IMR-90 (cell line): ENCODE measurements around the gene ABHD15. TPM values are rescaled to one million over a fixed set of nuclear protein-coding genes. Genes with fewer than 3 reads are reported as not detected.

Experiments
- ATAC-seq: fragments of 200-7000 bp; cut with Tn5 transposase; 2 replicates; pipeline ENCODE4 v1.9.1; 2020; ENCODE audit warnings: low read depth, mild to moderate bottlenecking, moderate library complexity
- BruUV-seq: library from RNA; stranded (reverse); fragments of 400-500 nt; replicated peaks from 2 replicates; lab custom pipeline; 2021; lab: Mats Ljungman, UMichigan
- CTCF ChIA-PET: fragments of 300-600 bp; formaldehyde crosslinking; extraction: SDS; loops from one replicate; lab custom pipeline; 2021; ENCODE audit warnings: antibody characterized with exemption; lab: Yijun Ruan, JAX
- POLR2A ChIA-PET: fragments of 300-600 bp; sonication (Branson Sonifier 250); formaldehyde crosslinking; loops from one replicate; lab custom pipeline; 2022; ENCODE audit warnings: antibody characterized with exemption; ENCODE audit not compliant: unreplicated experiment; lab: Charles Lee
- DNase-seq: peaks from one replicate; pipeline ENCODE4 v3.0.0; 2013
- H2AFZ ChIP-seq: replicated peaks from 2 replicates; pipeline ENCODE3; 2013; ENCODE audit warnings: low read length, mild to moderate bottlenecking; ENCODE audit not compliant: poor library complexity
- H2AK5ac ChIP-seq: 2 replicates; pipeline ENCODE4 v1.6.1; 2013; ENCODE audit warnings: low read depth, low read length, inconsistent platforms
- H2AK9ac ChIP-seq: replicated peaks from 2 replicates; pipeline ENCODE3; 2013; ENCODE audit warnings: mild to moderate bottlenecking, low read depth, low read length, moderate library complexity; ENCODE audit not compliant: poor library complexity
- H2BK120ac ChIP-seq: 2 replicates; pipeline ENCODE4 v1.6.1; 2013; ENCODE audit warnings: low read depth, low read length, inconsistent platforms
- H2BK15ac ChIP-seq: 3 replicates; pipeline ENCODE4 v1.6.1; 2013; ENCODE audit warnings: low read depth, low read length, inconsistent platforms
- H2BK20ac ChIP-seq: 2 replicates; pipeline ENCODE4 v1.6.1; 2013; ENCODE audit warnings: low read depth, mild to moderate bottlenecking, inconsistent platforms, low read length, moderate library complexity
- H2BK5ac ChIP-seq: 2 replicates; pipeline ENCODE4 v1.6.1; 2013; ENCODE audit warnings: mild to moderate bottlenecking, low read depth, low read length, inconsistent platforms; ENCODE audit not compliant: poor library complexity, severe bottlenecking
- H3K14ac ChIP-seq: replicated peaks from 2 replicates; pipeline ENCODE4 v1.6.1; 2013; ENCODE audit warnings: low read depth, low read length, inconsistent platforms
- H3K18ac ChIP-seq: 2 replicates; pipeline ENCODE4 v1.6.1; 2013; ENCODE audit warnings: low read depth, low read length, control low read depth
- H3K23ac ChIP-seq: 2 replicates; pipeline ENCODE4 v1.6.1; 2013; ENCODE audit warnings: low read depth, low read length, inconsistent platforms
- H3K27ac ChIP-seq: 2 replicates; pipeline ENCODE4 v1.5.1; 2013; ENCODE audit warnings: mild to moderate bottlenecking, control low read depth, low read length; ENCODE audit not compliant: insufficient read depth
- H3K27me3 ChIP-seq: 2 replicates; pipeline ENCODE4 v1.6.1; 2013; ENCODE audit warnings: low read length; ENCODE audit not compliant: control insufficient read depth, insufficient read depth
- H3K36me3 ChIP-seq: 2 replicates; pipeline ENCODE4 v1.6.1; 2013; ENCODE audit warnings: low read length, mixed read lengths; ENCODE audit not compliant: control insufficient read depth, insufficient read depth
- H3K4ac ChIP-seq: 2 replicates; pipeline ENCODE4 v1.6.1; 2013; ENCODE audit warnings: low read depth, low read length, inconsistent platforms
- H3K4me1 ChIP-seq: 2 replicates; pipeline ENCODE4 v1.6.1; 2013; ENCODE audit warnings: low read length, mixed read lengths; ENCODE audit not compliant: control insufficient read depth, insufficient read depth
- H3K4me2 ChIP-seq: 2 replicates; pipeline ENCODE4 v1.6.1; 2013; ENCODE audit warnings: low read depth, mild to moderate bottlenecking, control low read depth, low read length, moderate library complexity
- H3K4me3 ChIP-seq: 2 replicates; pipeline ENCODE4 v1.5.1; 2013; ENCODE audit warnings: low read depth, mild to moderate bottlenecking, control low read depth, low read length, moderate library complexity; ENCODE audit not compliant: insufficient read depth
- H3K56ac ChIP-seq: 2 replicates; pipeline ENCODE4 v1.6.1; 2013; ENCODE audit warnings: low read length, inconsistent platforms; ENCODE audit not compliant: insufficient read depth; ENCODE audit errors: extremely low read depth
- H3K79me1 ChIP-seq, 2 experiments: 2 replicates each; pipeline ENCODE4 v1.6.1; 2013; ENCODE audit warnings: low read length in 2 of 2, inconsistent platforms in 1 of 2, low read depth in 1 of 2
- H3K9ac ChIP-seq: 2 replicates; pipeline ENCODE4 v1.6.1; 2013; ENCODE audit warnings: low read depth, low read length, control low read depth
- H3K9me1 ChIP-seq: 2 replicates; pipeline ENCODE4 v1.6.1; 2013; ENCODE audit warnings: low read length, inconsistent platforms; ENCODE audit not compliant: insufficient read depth
- H3K9me3 ChIP-seq: 2 replicates; pipeline ENCODE4 v1.6.1; 2013; ENCODE audit warnings: low read length; ENCODE audit not compliant: control insufficient read depth, insufficient read depth
- H4K20me1 ChIP-seq: 2 replicates; pipeline ENCODE4 v1.6.1; 2013; ENCODE audit warnings: low read length, inconsistent platforms; ENCODE audit not compliant: insufficient read depth
- H4K5ac ChIP-seq: 2 replicates; pipeline ENCODE4 v1.6.1; 2013; ENCODE audit warnings: mild to moderate bottlenecking, low read depth, low read length, control low read depth
- H4K8ac ChIP-seq, 2 experiments: 2 replicates each; pipeline ENCODE4 v1.6.1; 2013; ENCODE audit warnings: low read depth in 2 of 2, low read length in 2 of 2, control low read depth in 1 of 2, inconsistent platforms in 1 of 2
- H4K91ac ChIP-seq: 2 replicates; pipeline ENCODE4 v1.6.1; 2013; ENCODE audit warnings: low read depth, low read length, inconsistent platforms; ENCODE audit not compliant: insufficient read depth
- BHLHE40 ChIP-seq: fragments of 150-350 bp; IDR thresholded peaks from 2 replicates; pipeline ENCODE4 v1.6.1; 2016; ENCODE audit warnings: mild to moderate bottlenecking, low read depth, low read length
- CEBPB ChIP-seq: IDR thresholded peaks from 2 replicates; pipeline ENCODE4 v1.6.1; 2012; ENCODE audit warnings: low read depth, low read length, improper control_type of control experiment
- CHD1 ChIP-seq: IDR thresholded peaks from 2 replicates; pipeline ENCODE4 v1.6.1; 2012; ENCODE audit warnings: low read depth, low read length, improper control_type of control experiment
- FOS ChIP-seq: fragments of 150-350 bp; IDR thresholded peaks from 2 replicates; pipeline ENCODE4 v1.6.1; 2016; ENCODE audit warnings: low read depth, low read length
- MAFK ChIP-seq: IDR thresholded peaks from 2 replicates; pipeline ENCODE4 v1.6.1; 2012; ENCODE audit warnings: low read depth, low read length, improper control_type of control experiment
- MAZ ChIP-seq: IDR thresholded peaks from 2 replicates; pipeline ENCODE4 v1.6.1; 2012; ENCODE audit warnings: low read depth, mild to moderate bottlenecking, low read length, improper control_type of control experiment, moderate library complexity, borderline replicate concordance
- MXI1 ChIP-seq: IDR thresholded peaks from 2 replicates; pipeline ENCODE4 v1.6.1; 2012; ENCODE audit warnings: low read depth, mild to moderate bottlenecking, low read length, moderate library complexity, borderline replicate concordance
- NFE2L2 ChIP-seq: fragments of 150-350 bp; IDR thresholded peaks from 2 replicates; pipeline ENCODE4 v1.6.1; 2016; ENCODE audit warnings: low read depth, mild to moderate bottlenecking, low read length
- POLR2A ChIP-seq: IDR thresholded peaks from 2 replicates; pipeline ENCODE4 v1.6.1; 2012; ENCODE audit warnings: mild to moderate bottlenecking, low read depth, low read length
- RAD21 ChIP-seq: IDR thresholded peaks from 2 replicates; pipeline ENCODE4 v1.6.1; 2012; ENCODE audit warnings: low read length, improper control_type of control experiment
- RCOR1 ChIP-seq: IDR thresholded peaks from 2 replicates; pipeline ENCODE4 v1.6.1; 2012; ENCODE audit warnings: mild to moderate bottlenecking, low read length, improper control_type of control experiment; ENCODE audit not compliant: insufficient replicate concordance
- RFX5 ChIP-seq: IDR thresholded peaks from 2 replicates; pipeline ENCODE4 v1.8.0; 2012; ENCODE audit warnings: low read depth, mild to moderate bottlenecking, low read length, moderate library complexity
- SMC3 ChIP-seq: fragments of 150-350 bp; IDR thresholded peaks from 2 replicates; pipeline ENCODE4 v1.6.1; 2016; ENCODE audit warnings: low read depth, mild to moderate bottlenecking, antibody characterized with exemption, low read length, moderate library complexity
- WGBS, 2 experiments: methylation state at CpG; one replicate each; pipeline versions ENCODE4 v1.1.5 to v1.1.7; 2013; ENCODE audit warnings: missing lambda C conversion rate in 2 of 2; ENCODE audit not compliant: insufficient read length in 1 of 2; ENCODE audit errors: extremely low coverage in 2 of 2; 5-methylcytosine and 5-hydroxymethylcytosine counted together
- dilution Hi-C: fragments of 300-500 bp; cut with HindIII; formaldehyde crosslinking; loops from one replicate; pipeline ENCODE4 v1.14.3; 2018; ENCODE audit warnings: low sequenced_read_pairs; ENCODE audit not compliant: unreplicated experiment
- in situ Hi-C: fragments of 300-500 bp; cut with MboI; formaldehyde crosslinking; loops from 3 replicates; pipeline ENCODE4 v1.14.3; 2019; ENCODE audit warnings: low sequenced_read_pairs, inconsistent platforms, mixed read lengths
- intact Hi-C: fragments of 100-400 bp; cut with micrococcal nuclease; formaldehyde crosslinking; loops from 2 replicates; pipeline ENCODE4 v1.10.0; 2022
- polyA plus RNA-seq, 3 experiments: library from polyadenylated mRNA; depleted of rRNA; stranded (reverse); fragments of >200 nt; gene quantifications; 2 replicates each; pipeline ENCODE4 v1.2.3, GENCODE V29; 2012; ENCODE audit warnings: low replicate concordance in 1 of 3
- total RNA-seq: library from RNA; depleted of rRNA; stranded (reverse); fragments of >200 nt; gene quantifications from 2 replicates; pipeline ENCODE4 v1.2.3, GENCODE V29; 2012
- TF ChIP-seq, protein P1 (sequence below): conservative IDR thresholded peaks from 2 replicates; pipeline ENCODE4 v1.5.1; 2012; ENCODE audit warnings: mild to moderate bottlenecking, low read depth, low read length, improper control_type of control experiment
- TF ChIP-seq, protein P2 (sequence below): fragments of 150-350 bp; IDR thresholded peaks from 2 replicates; pipeline ENCODE4 v1.6.1; 2016; ENCODE audit warnings: low read depth, mild to moderate bottlenecking, low read length, moderate library complexity, borderline replicate concordance
- TF ChIP-seq, protein P3 (sequence below): fragments of 150-350 bp; IDR thresholded peaks from 2 replicates; pipeline ENCODE4 v1.6.1; 2017; ENCODE audit warnings: mild to moderate bottlenecking, antibody characterized with exemption, low read length, low read depth

The ABHD15 gene
- total and polyA plus RNA-seq, 2 of the 4 experiments (the other 2 are of a cell fraction) = 3.2 to 4.6 TPM

DNA sequence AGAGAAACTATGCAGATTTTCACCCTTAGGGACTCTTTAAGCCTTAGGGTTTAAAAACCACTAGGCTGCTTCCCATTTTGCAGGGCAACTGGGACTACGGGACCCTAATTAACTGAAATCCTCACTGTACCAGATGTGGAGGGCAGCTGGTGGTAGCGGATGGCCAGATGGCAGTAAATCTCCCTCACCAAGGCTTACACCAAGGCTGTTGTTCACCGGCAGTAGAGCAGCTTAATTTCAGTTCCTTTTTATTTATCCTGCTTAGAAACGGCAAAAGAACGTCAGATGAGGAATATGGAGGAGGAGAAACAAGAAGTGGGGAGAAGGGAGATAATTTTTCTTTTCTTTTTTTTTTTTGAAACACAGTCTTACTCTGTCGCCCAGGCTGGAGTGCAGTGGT, 6.5 kb downstream of the ABHD15 start:
- intact Hi-C loops = loop anchor here (10.0 kb wide), 1 partner anchor 416 kb away; no protein-coding TSS in a partner anchor
- no peaks in the 10 kb centered on the region for H3K79me1 ChIP-seq
- H2AK9ac ChIP-seq = no peak overlapping the region
- no peak overlapping the region for H3K56ac ChIP-seq
- in situ Hi-C loops = no loop called here
- no peaks in the 10 kb centered on the region for H4K20me1 ChIP-seq
- no peak overlapping the region for H4K8ac ChIP-seq
- no peak overlapping the region for H2AK5ac ChIP-seq
- H2BK120ac ChIP-seq = no peak overlapping the region
- H3K27me3 ChIP-seq = no peaks in the 10 kb centered on the region
- H2AFZ ChIP-seq = no peak overlapping the region
- POLR2A ChIA-PET = no interaction called here
- no peak overlapping the region for H3K23ac ChIP-seq
- H3K9ac ChIP-seq = no peak overlapping the region
- no peak overlapping the region for H3K4me2 ChIP-seq
- H4K91ac ChIP-seq = no peak overlapping the region
- H3K14ac ChIP-seq = no peak overlapping the region
- dilution Hi-C loops = no loop called here
- no peak overlapping the region for H3K4ac ChIP-seq
- TF ChIP-seq FOS (no peak), SMC3 (no peak), MXI1 (no peak), CHD1 (no peak), NFE2L2 (no peak), MAFK (no peak), RCOR1 (no peak), MAZ (no peak), RFX5 (no peak), BHLHE40 (no peak), POLR2A (no peak), RAD21 (no peak), CEBPB (no peak)
- TF ChIP-seq, protein P1, sequence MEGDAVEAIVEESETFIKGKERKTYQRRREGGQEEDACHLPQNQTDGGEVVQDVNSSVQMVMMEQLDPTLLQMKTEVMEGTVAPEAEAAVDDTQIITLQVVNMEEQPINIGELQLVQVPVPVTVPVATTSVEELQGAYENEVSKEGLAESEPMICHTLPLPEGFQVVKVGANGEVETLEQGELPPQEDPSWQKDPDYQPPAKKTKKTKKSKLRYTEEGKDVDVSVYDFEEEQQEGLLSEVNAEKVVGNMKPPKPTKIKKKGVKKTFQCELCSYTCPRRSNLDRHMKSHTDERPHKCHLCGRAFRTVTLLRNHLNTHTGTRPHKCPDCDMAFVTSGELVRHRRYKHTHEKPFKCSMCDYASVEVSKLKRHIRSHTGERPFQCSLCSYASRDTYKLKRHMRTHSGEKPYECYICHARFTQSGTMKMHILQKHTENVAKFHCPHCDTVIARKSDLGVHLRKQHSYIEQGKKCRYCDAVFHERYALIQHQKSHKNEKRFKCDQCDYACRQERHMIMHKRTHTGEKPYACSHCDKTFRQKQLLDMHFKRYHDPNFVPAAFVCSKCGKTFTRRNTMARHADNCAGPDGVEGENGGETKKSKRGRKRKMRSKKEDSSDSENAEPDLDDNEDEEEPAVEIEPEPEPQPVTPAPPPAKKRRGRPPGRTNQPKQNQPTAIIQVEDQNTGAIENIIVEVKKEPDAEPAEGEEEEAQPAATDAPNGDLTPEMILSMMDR = no peak
- TF ChIP-seq, protein P2, sequence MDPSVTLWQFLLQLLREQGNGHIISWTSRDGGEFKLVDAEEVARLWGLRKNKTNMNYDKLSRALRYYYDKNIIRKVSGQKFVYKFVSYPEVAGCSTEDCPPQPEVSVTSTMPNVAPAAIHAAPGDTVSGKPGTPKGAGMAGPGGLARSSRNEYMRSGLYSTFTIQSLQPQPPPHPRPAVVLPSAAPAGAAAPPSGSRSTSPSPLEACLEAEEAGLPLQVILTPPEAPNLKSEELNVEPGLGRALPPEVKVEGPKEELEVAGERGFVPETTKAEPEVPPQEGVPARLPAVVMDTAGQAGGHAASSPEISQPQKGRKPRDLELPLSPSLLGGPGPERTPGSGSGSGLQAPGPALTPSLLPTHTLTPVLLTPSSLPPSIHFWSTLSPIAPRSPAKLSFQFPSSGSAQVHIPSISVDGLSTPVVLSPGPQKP = no peak
- TF ChIP-seq, protein P3, sequence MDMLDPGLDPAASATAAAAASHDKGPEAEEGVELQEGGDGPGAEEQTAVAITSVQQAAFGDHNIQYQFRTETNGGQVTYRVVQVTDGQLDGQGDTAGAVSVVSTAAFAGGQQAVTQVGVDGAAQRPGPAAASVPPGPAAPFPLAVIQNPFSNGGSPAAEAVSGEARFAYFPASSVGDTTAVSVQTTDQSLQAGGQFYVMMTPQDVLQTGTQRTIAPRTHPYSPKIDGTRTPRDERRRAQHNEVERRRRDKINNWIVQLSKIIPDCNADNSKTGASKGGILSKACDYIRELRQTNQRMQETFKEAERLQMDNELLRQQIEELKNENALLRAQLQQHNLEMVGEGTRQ = no peak
- H2BK15ac ChIP-seq = no peak overlapping the region
- peaks cover 7% of the 10 kb centered on the region; the same call in 1 of the 2 replicates for H3K36me3 ChIP-seq
- H2BK5ac ChIP-seq = no peak overlapping the region
- CTCF ChIA-PET = no interaction called here
- BruUV-seq = no TSS peak
- 0 out of 2 replicates have a peak, but pooled peaks cover 2% of the 10 kb centered on the region for H3K9me1 ChIP-seq
- no CpG with 5 or more reads among the region's 6 CpGs for WGBS, 2 experiments
- H2BK20ac ChIP-seq = no peak overlapping the region
- no peak for DNase-seq
- no peaks in the 10 kb centered on the region for H3K9me3 ChIP-seq
- no peak overlapping the region for H4K5ac ChIP-seq
- H3K27ac ChIP-seq = no peak overlapping the region
- no peak overlapping the region for H3K18ac ChIP-seq
- H3K4me1 ChIP-seq = peaks cover 1% of the 10 kb centered on the region
- no peak for ATAC-seq
- no peak overlapping the region for H3K4me3 ChIP-seq
